ENCODE data around the gene STUB1. TPM values are rescaled to one million over a fixed set of nuclear protein-coding genes. Genes with fewer than 3 reads are reported as not detected.

The STUB1 gene
- total and polyA plus RNA-seq, 2 of the 8 experiments (the other 6 are each of a cell fraction or from before 2014, with no cell fraction given), result 89.9 to 103 TPM

DNA sequence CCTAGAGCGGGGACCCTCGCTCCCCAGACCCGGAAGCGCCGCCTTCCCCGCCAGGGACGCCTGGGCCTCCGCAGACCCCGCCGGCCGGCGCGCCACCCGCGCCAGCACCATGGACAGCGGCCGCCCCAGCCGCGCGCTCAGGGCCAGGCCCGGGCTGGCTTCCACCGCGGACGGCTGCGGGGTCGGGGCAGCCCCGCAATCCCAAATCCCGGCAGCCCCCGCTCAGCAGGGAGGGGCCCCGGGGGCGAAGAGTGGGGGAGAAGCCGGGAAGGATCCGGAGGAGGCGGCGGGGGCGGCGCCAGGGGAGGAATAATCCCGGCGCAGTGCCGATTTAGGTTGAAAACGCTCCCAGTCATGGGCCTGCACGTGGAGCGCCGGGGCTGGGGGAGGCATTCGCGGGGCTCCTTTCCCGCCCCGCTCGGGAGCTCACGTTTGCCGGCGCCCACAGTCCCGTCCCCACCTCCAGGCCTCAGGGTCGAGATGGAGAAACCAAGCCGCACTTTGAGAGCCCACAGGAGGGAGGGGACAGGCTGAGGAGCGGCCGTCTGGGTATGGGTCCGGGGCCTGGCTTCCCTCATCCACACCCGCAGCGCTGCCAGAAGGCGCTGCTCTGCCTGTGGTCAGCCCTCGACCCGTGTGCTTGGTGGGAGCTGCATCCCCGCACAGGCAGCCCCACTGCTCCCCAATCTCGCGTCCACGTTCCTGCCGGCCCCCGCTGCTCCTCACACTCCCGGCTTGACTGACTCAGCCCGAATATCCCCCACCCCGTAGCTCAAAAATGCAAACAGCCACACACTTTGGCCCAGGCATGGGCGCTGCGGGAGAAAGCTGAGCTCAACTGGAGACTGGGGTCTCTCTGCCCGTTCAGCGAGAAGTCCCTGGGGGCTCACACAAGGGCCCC is 20.7 kb downstream of the STUB1 start (continued):
- TF ChIP-seq SIN3A (conservative IDR thresholded peaks at IDR 0.05 in 1 of 2, IDR thresholded peaks at IDR 0.05 in 1 of 2; ENCODE audit: low read depth in 1 of 2, low read length in 2 of 2), result peak; percentile 95
- TF ChIP-seq CBX8 (IDR thresholded peaks at IDR 0.05; ENCODE audit: borderline replicate concordance, low read depth, low read length), result no peak
- TF ChIP-seq POU5F1 (IDR thresholded peaks at IDR 0.05; ENCODE audit: low read depth, low read length), result no peak
- TF ChIP-seq KDM1A (IDR thresholded peaks at IDR 0.05; ENCODE audit: borderline replicate concordance, low read length), result no peak
- TF ChIP-seq SUZ12 (IDR thresholded peaks at IDR 0.05; ENCODE audit: low read length), result peak; percentile 44; the same call in 1 of the 2 replicates
- TF ChIP-seq GABPA (IDR thresholded peaks at IDR 0.05; ENCODE audit: borderline replicate concordance, insufficient read depth, low read length), result peak; percentile 82; the same call in 1 of the 2 replicates
- no peak for TF ChIP-seq TBP (IDR thresholded peaks at IDR 0.05; ENCODE audit: low read depth, low read length)
- peak in 1 of 2 experiments; percentile 1; a peak in 1 of 4 replicates for TF ChIP-seq RAD21 (IDR thresholded peaks at IDR 0.05 in 1 of 2, conservative IDR thresholded peaks at IDR 0.05 in 1 of 2; ENCODE audit: low read depth in 2 of 2, low read length in 2 of 2)
- TF ChIP-seq EZH2 (IDR thresholded peaks at IDR 0.05; ENCODE audit: low read depth, low read length, severe bottlenecking), result peak; percentile 56
- 0 out of 4 replicates have a peak, but pooled peaks have one; percentile 37 to 40 for TF ChIP-seq HDAC2 (IDR thresholded peaks at IDR 0.05; ENCODE audit: borderline replicate concordance in 1 of 2, low read depth in 2 of 2, low read length in 2 of 2)
- peak; percentile 21 for TF ChIP-seq ASH2L (IDR thresholded peaks at IDR 0.05; ENCODE audit: low read length)
